Stomach (tissue), 4 donors: ENCODE data around the gene OLA1.

Experiments used
- CTCF ChIP-seq, 7 experiments: fragments of 450-650 bp in 4 of 7; fragments of 200-600 bp in 3 of 7; sonication (generic) in 3 of 7; IDR thresholded peaks; one replicate each; pipeline ENCODE4 v1.5.1; 2016 to 2019; ENCODE audit warnings: antibody characterized with exemption in 7 of 7, control low read depth in 2 of 7, mild to moderate bottlenecking in 1 of 7
- POLR2A ChIP-seq, 4 donors: fragments of 450-650 bp; IDR thresholded peaks; one replicate each; pipeline ENCODE4 v1.6.1; 2016; ENCODE audit warnings: antibody characterized with exemption in 4 of 4, control low read depth in 2 of 4, mild to moderate bottlenecking in 1 of 4, moderate library complexity in 1 of 4
- POLR2AphosphoS5 ChIP-seq, 3 donors: sonication (generic); formaldehyde crosslinking; IDR thresholded peaks; one replicate each; pipeline ENCODE4 v1.6.1; 2016; ENCODE audit warnings: antibody characterized with exemption in 3 of 3

- TF ChIP-seq CTCF (IDR thresholded peaks at IDR 0.05) (no peak), POLR2A (IDR thresholded peaks at IDR 0.05) (no peak), POLR2AphosphoS5 (IDR thresholded peaks at IDR 0.05) (no peak)
Measured at GRCh38 chr2:174235680-174236079, 12.7 kb downstream of the OLA1 start.
